NCI-H748 (cell line): ENCODE measurements around the gene ZNF112.
"Not testable (repeated sequence)": the region's sequence is repeated elsewhere in the genome, so short reads cannot be mapped to it uniquely, and the experiment has no call there.

Source experiments
- DNase-seq: peaks from one replicate; lab custom pipeline; 2025; ENCODE audit not compliant: unreplicated experiment; lab: John Stamatoyannopoulos, UW

The ZNF112 gene

GRCh38 chr19:44356383-44357111 lies at the start of gene ZNF112:
Gene ZNF112 (minus strand): TSS chr19:44356680. CDS start chr19:44340539, 16,141 bp downstream.
- DNase-seq, result peak; percentile 99

GRCh38 chr19:44401139-44402115 lies 44.9 kb upstream of the ZNF112 start, which contains the start of gene ZNF285:
Gene ZNF285 (minus strand): TSS chr19:44401608. CDS start chr19:44397213, 4,395 bp downstream.
- no peak for DNase-seq

- not testable (repeated sequence) for DNase-seq
These were observed 32.8 kb upstream of the ZNF112 start for GRCh38 chr19:44389268-44389667.

- no peak for DNase-seq
These were observed 18.3 kb upstream of the ZNF112 start for GRCh38 chr19:44374789-44375188.

GRCh38 chr19:44371815-44372480 lies 15.5 kb upstream of the ZNF112 start:
- DNase-seq, result no peak

GRCh38 chr19:44367024-44367423 lies 10.5 kb upstream of the ZNF112 start:
- no peak for DNase-seq

- no peak for DNase-seq
These were observed 9.9 kb downstream of the ZNF112 start for GRCh38 chr19:44346556-44346955.

GRCh38 chr19:44345959-44346358 lies 10.5 kb downstream of the ZNF112 start:
- DNase-seq, result no peak

- DNase-seq, result no peak
These were observed 12.2 kb downstream of the ZNF112 start for GRCh38 chr19:44344255-44344654.

- no peak for DNase-seq
These were observed 14.7 kb downstream of the ZNF112 start for GRCh38 chr19:44341794-44342193.

- not testable (repeated sequence) for DNase-seq
These were observed 21.8 kb downstream of the ZNF112 start for GRCh38 chr19:44334639-44335038.

- DNase-seq, result no peak
These were observed 24.3 kb downstream of the ZNF112 start for GRCh38 chr19:44332145-44332544.

- DNase-seq, result no peak
These were observed 40.6 kb downstream of the ZNF112 start for GRCh38 chr19:44315883-44316282.

- no peak for DNase-seq
These were observed 43.2 kb downstream of the ZNF112 start for GRCh38 chr19:44313231-44313630.

- DNase-seq, result no peak
These were observed 48.5 kb downstream of the ZNF112 start for GRCh38 chr19:44308011-44308410.

GRCh38 chr19:44306283-44306682 lies 50.2 kb downstream of the ZNF112 start:
- DNase-seq, result no peak

GRCh38 chr19:44305457-44305856 lies 51.0 kb downstream of the ZNF112 start:
- no peak for DNase-seq

GRCh38 chr19:44304659-44305193 lies 51.8 kb downstream of the ZNF112 start, which contains the start of gene ZNF235:
Gene ZNF235 (minus strand): TSS chr19:44305025. CDS start chr19:44303404, 1,621 bp downstream.
- peak; percentile 97 for DNase-seq

- DNase-seq, result peak; percentile 33
These were observed 52.4 kb downstream of the ZNF112 start for GRCh38 chr19:44303976-44304568.

GRCh38 chr19:44303320-44303719 lies 53.2 kb downstream of the ZNF112 start:
- no peak for DNase-seq
